Liver (tissue), 9 donors: Measurements from ENCODE around the gene ENDOG. TPM values are rescaled to one million over a fixed set of nuclear protein-coding genes. Genes with fewer than 3 reads are reported as not detected.

Source experiments
- DNase-seq: peaks from one replicate; pipeline ENCODE4 v3.0.0-alpha.2; 2017; ENCODE audit warnings: low spot score
- H3K27ac ChIP-seq, 2 donors: one replicate each; pipeline ENCODE4 v1.7.0; 2013; ENCODE audit warnings: inconsistent platforms in 2 of 2, low read length in 2 of 2, control low read depth in 1 of 2, low read depth in 1 of 2, mild to moderate bottlenecking in 1 of 2
- H3K27me3 ChIP-seq, 4 donors: one replicate each; pipeline versions ENCODE4 v1.6.1 to v1.7.0; 2013; ENCODE audit warnings: low read length in 3 of 4, inconsistent platforms in 1 of 4, mild to moderate bottlenecking in 1 of 4, moderate library complexity in 1 of 4; ENCODE audit not compliant: control insufficient read depth in 4 of 4, insufficient read depth in 4 of 4
- H3K36me3 ChIP-seq, 4 donors: one replicate each; pipeline versions ENCODE4 v1.6.1 to v1.7.0; 2013; ENCODE audit warnings: low read length in 3 of 4, mild to moderate bottlenecking in 3 of 4, low read depth in 1 of 4, moderate library complexity in 1 of 4; ENCODE audit not compliant: control insufficient read depth in 4 of 4, insufficient read depth in 3 of 4
- H3K4me1 ChIP-seq, 4 donors: one replicate each; pipeline versions ENCODE4 v1.6.1 to v1.7.0; 2013; ENCODE audit warnings: low read length in 3 of 4, mild to moderate bottlenecking in 3 of 4, moderate library complexity in 1 of 4; ENCODE audit not compliant: control insufficient read depth in 4 of 4, insufficient read depth in 4 of 4
- H3K4me3 ChIP-seq, 3 donors: one replicate each; pipeline versions ENCODE4 v1.6.1 to v1.7.0; 2013; ENCODE audit warnings: low read length in 3 of 3, control low read depth in 1 of 3, low read depth in 1 of 3, mild to moderate bottlenecking in 1 of 3
- H3K9ac ChIP-seq, 2 donors: one replicate each; pipeline ENCODE4 v1.7.0; 2013; ENCODE audit warnings: low read length in 2 of 2, mild to moderate bottlenecking in 2 of 2, moderate library complexity in 2 of 2, control low read depth in 1 of 2, low read depth in 1 of 2
- H3K9me3 ChIP-seq, 4 donors: one replicate each; pipeline versions ENCODE4 v1.6.1 to v1.7.0; 2013; ENCODE audit warnings: low read length in 3 of 4; ENCODE audit not compliant: control insufficient read depth in 4 of 4
- FOXA1 ChIP-seq: IDR thresholded peaks from 2 replicates; pipeline ENCODE4 v1.6.1; 2016; ENCODE audit warnings: antibody characterized with exemption
- FOXA2 ChIP-seq: IDR thresholded peaks from 2 replicates; pipeline ENCODE4 v1.6.1; 2016; ENCODE audit warnings: antibody characterized with exemption
- GABPA ChIP-seq, 2 donors: IDR thresholded peaks in 1 of 2; conservative IDR thresholded peaks in 1 of 2; 2 replicates each; pipeline ENCODE4 v1.6.1; 2016; ENCODE audit warnings: antibody characterized with exemption in 2 of 2, mild to moderate bottlenecking in 1 of 2, moderate library complexity in 1 of 2
- HNF4A ChIP-seq, 2 donors: conservative IDR thresholded peaks; 2 replicates each; pipeline ENCODE4 v1.6.1; 2016; ENCODE audit warnings: antibody characterized with exemption in 2 of 2, mild to moderate bottlenecking in 2 of 2
- HNF4G ChIP-seq: IDR thresholded peaks from 2 replicates; pipeline ENCODE4 v1.6.1; 2016; ENCODE audit warnings: antibody characterized with exemption
- JUND ChIP-seq, 2 donors: IDR thresholded peaks; 2 replicates each; pipeline ENCODE4 v1.6.1; 2016; ENCODE audit warnings: antibody characterized with exemption in 2 of 2
- NR2F2 ChIP-seq: IDR thresholded peaks from 2 replicates; pipeline ENCODE4 v1.6.1; 2016; ENCODE audit warnings: antibody characterized with exemption
- RXRA ChIP-seq, 2 donors: IDR thresholded peaks; 2 replicates each; pipeline ENCODE4 v1.6.1; 2017 to 2018; ENCODE audit warnings: antibody characterized with exemption in 2 of 2, mild to moderate bottlenecking in 1 of 2
- TAF1 ChIP-seq: conservative IDR thresholded peaks from 2 replicates; pipeline ENCODE4 v1.6.1; 2016; ENCODE audit warnings: antibody characterized with exemption, mild to moderate bottlenecking
- YY1 ChIP-seq: IDR thresholded peaks from 2 replicates; pipeline ENCODE4 v1.6.1; 2016; ENCODE audit warnings: antibody characterized with exemption, mild to moderate bottlenecking
- ZBTB33 ChIP-seq: IDR thresholded peaks from 2 replicates; pipeline ENCODE4 v1.6.1; 2016; ENCODE audit warnings: antibody characterized with exemption
- WGBS: extraction: QIAGEN DNeasy Blood & Tissue Kit; methylation state at CpG from one replicate; pipeline ENCODE4 v1.1.7; 2013; 5-methylcytosine and 5-hydroxymethylcytosine counted together
- polyA plus RNA-seq, 2 donors: library from polyadenylated mRNA; stranded (reverse) in 1 of 2; unstranded in 1 of 2; fragments of 200-250 nt in 1 of 2; fragments of >200 nt in 1 of 2; fragmentation: Nextera tagmentation in 1 of 2; extraction: Ambion mirVana in 1 of 2; gene quantifications; one replicate each; pipeline versions ENCODE4 v1.2.1 to v1.2.3, GENCODE V29; 2013 to 2015
- total RNA-seq, 2 donors: library from RNA; depleted of rRNA; stranded (reverse); fragments of >200 nt; gene quantifications; one replicate each; pipeline ENCODE4 v1.2.3, GENCODE V29; 2014
- TF ChIP-seq, protein P1 (sequence below): fragments of 150-350 bp; IDR thresholded peaks from 2 replicates; pipeline ENCODE4 v1.5.1; 2017; ENCODE audit warnings: improper control_type of control experiment, low read depth, low read length; ENCODE audit not compliant: missing input control
- TF ChIP-seq, protein P2 (sequence below): IDR thresholded peaks from 2 replicates; pipeline ENCODE4 v1.6.1; 2016; ENCODE audit warnings: antibody characterized with exemption, mild to moderate bottlenecking
- donor health status: healthy.
- donor health status: healthy.
- donor health status: healthy.
- donor health status: healthy.
- donor health status: healthy.

The ENDOG gene
- total and polyA plus RNA-seq, 4 donors: 11.3 to 25.0 (median 15.0) TPM

DNA sequence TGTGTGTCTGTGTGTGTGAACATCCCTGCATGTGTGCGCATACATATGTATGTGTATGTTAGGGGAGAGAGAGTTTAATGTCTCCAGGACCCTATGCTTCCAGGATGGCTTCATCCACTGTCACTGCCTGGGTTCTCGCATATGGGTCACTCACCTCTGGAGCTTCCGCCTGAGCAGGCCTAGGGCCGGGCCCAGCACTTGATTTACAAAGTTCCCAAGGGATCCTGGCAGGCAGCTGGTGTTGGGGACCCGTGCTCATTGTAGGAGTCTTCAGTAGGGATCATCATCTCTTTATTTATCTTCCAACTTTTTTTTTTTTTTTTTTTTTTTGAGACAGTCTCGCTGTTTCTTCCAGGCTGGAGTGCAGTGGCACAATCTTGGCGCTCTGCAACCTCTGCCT, 18.2 kb upstream of the ENDOG start (continued):
- TF ChIP-seq, protein P1, sequence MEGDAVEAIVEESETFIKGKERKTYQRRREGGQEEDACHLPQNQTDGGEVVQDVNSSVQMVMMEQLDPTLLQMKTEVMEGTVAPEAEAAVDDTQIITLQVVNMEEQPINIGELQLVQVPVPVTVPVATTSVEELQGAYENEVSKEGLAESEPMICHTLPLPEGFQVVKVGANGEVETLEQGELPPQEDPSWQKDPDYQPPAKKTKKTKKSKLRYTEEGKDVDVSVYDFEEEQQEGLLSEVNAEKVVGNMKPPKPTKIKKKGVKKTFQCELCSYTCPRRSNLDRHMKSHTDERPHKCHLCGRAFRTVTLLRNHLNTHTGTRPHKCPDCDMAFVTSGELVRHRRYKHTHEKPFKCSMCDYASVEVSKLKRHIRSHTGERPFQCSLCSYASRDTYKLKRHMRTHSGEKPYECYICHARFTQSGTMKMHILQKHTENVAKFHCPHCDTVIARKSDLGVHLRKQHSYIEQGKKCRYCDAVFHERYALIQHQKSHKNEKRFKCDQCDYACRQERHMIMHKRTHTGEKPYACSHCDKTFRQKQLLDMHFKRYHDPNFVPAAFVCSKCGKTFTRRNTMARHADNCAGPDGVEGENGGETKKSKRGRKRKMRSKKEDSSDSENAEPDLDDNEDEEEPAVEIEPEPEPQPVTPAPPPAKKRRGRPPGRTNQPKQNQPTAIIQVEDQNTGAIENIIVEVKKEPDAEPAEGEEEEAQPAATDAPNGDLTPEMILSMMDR: no peak
- TF ChIP-seq HNF4A (conservative IDR thresholded peaks at IDR 0.05) (no peak), RXRA (IDR thresholded peaks at IDR 0.05) (no peak), GABPA (IDR thresholded peaks at IDR 0.05 in 1 of 2, conservative IDR thresholded peaks at IDR 0.05 in 1 of 2) (no peak)

DNA sequence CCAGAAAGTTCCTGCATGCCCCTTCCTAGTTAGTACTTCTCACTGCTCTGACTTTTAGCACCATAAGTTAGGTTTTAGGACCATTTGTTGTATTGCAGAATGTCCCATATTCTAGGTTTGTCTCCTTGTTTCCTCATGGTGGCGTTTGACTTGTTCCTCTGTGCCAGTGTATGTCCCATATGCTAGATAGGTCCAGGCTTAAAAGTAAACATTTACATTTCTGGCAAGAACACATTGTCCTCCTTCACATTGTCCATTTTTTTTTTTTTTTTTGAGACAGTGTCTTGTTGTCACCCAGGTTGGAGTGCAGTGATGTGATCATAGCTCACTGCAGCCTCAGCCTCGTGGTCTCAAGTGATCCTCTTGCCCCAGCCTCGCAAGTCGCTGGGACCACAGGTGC, 15.8 kb upstream of the ENDOG start:
- no peak for TF ChIP-seq HNF4G
- TF ChIP-seq FOXA1: no peak
- no peak overlapping the region for H3K27ac ChIP-seq
- DNase-seq: no peak
- no peaks in the 10 kb centered on the region for H3K9me3 ChIP-seq
- WGBS: 96% methylated on average over 4 of the region's 4 CpGs
- no peak overlapping the region for H3K4me3 ChIP-seq
- H3K27me3 ChIP-seq: no peaks in the 10 kb centered on the region
- H3K36me3 ChIP-seq: peaks cover 22 to 72% (median 46%) of the 10 kb centered on the region in 4 donors
- H3K4me1 ChIP-seq: no peaks in the 10 kb centered on the region
- no peak overlapping the region for H3K9ac ChIP-seq

DNA sequence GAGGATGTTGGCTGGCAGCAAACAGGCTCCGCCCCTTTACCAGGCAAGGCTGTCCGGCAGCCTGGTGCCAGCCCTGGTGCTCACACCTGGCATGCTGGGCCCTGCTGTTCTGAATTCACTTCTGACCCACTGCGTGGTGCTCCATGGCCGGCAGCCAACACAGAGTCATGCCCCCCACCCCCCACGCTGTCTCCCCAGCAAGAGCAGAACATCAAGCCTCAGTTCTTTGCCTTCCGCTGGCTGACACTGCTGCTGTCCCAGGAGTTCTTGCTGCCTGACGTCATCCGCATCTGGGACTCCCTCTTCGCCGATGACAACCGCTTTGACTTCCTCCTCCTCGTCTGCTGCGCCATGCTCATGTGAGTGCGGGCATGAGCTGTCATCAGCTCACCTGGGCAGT, 12.6 kb upstream of the ENDOG start:
- Histone ChIP-seq H3K27me3 (no peaks in the 10 kb centered on the region), H3K9ac (no peak overlapping the region), H3K4me1 (no peaks in the 10 kb centered on the region), H3K27ac (no peak overlapping the region), H3K9me3 (no peaks in the 10 kb centered on the region), H3K4me3 (no peak overlapping the region), H3K36me3 (peaks cover 31 to 63% (median 36%) of the 10 kb centered on the region in 4 donors)
- TF ChIP-seq FOXA2 (no peak), ZBTB33 (no peak), HNF4A (conservative IDR thresholded peaks at IDR 0.05) (no peak)
- 93% methylated on average over 14 of the region's 14 CpGs for WGBS
- DNase-seq: no peak

DNA sequence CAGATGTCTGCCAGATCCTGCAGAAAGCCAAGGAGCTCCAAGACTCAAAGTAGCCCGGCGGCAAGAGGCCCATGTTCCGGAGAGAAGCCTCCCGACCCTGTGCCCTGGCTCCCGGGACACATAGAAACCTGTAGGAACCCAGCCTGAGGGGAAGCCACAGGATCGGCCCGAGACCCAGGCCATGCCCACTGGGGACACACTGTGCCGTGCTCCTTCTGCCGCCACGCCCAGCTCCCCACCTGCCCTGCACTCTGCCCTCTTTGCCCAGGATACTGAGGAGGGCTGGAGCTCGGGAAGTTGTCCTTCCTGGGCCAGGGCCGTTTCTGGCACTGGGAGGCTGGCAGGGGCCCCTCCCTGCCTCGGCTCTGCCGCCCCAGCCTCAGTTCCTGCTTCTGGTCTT, 10.5 kb upstream of the ENDOG start:
- DNase-seq: no peak
- H3K9ac ChIP-seq: no peak overlapping the region
- no peaks in the 10 kb centered on the region for H3K4me1 ChIP-seq
- no peaks in the 10 kb centered on the region for H3K27me3 ChIP-seq
- H3K9me3 ChIP-seq: no peaks in the 10 kb centered on the region
- WGBS: 88% methylated on average over 14 of the region's 14 CpGs
- H3K36me3 ChIP-seq: peaks cover 26 to 50% (median 31%) of the 10 kb centered on the region in 4 donors
- H3K4me3 ChIP-seq: no peak overlapping the region
- no peak overlapping the region for H3K27ac ChIP-seq
- TF ChIP-seq FOXA2 (no peak), GABPA (IDR thresholded peaks at IDR 0.05 in 1 of 2, conservative IDR thresholded peaks at IDR 0.05 in 1 of 2) (no peak), ZBTB33 (no peak), TAF1 (no peak), YY1 (no peak), HNF4G (no peak), HNF4A (conservative IDR thresholded peaks at IDR 0.05) (no peak), NR2F2 (no peak), JUND (IDR thresholded peaks at IDR 0.05) (no peak)
- TF ChIP-seq, protein P1: no peak
- TF ChIP-seq, protein P2, sequence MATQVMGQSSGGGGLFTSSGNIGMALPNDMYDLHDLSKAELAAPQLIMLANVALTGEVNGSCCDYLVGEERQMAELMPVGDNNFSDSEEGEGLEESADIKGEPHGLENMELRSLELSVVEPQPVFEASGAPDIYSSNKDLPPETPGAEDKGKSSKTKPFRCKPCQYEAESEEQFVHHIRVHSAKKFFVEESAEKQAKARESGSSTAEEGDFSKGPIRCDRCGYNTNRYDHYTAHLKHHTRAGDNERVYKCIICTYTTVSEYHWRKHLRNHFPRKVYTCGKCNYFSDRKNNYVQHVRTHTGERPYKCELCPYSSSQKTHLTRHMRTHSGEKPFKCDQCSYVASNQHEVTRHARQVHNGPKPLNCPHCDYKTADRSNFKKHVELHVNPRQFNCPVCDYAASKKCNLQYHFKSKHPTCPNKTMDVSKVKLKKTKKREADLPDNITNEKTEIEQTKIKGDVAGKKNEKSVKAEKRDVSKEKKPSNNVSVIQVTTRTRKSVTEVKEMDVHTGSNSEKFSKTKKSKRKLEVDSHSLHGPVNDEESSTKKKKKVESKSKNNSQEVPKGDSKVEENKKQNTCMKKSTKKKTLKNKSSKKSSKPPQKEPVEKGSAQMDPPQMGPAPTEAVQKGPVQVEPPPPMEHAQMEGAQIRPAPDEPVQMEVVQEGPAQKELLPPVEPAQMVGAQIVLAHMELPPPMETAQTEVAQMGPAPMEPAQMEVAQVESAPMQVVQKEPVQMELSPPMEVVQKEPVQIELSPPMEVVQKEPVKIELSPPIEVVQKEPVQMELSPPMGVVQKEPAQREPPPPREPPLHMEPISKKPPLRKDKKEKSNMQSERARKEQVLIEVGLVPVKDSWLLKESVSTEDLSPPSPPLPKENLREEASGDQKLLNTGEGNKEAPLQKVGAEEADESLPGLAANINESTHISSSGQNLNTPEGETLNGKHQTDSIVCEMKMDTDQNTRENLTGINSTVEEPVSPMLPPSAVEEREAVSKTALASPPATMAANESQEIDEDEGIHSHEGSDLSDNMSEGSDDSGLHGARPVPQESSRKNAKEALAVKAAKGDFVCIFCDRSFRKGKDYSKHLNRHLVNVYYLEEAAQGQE: no peak
